ENCODE results near the gene MCIDAS.

The MCIDAS gene

DNA sequence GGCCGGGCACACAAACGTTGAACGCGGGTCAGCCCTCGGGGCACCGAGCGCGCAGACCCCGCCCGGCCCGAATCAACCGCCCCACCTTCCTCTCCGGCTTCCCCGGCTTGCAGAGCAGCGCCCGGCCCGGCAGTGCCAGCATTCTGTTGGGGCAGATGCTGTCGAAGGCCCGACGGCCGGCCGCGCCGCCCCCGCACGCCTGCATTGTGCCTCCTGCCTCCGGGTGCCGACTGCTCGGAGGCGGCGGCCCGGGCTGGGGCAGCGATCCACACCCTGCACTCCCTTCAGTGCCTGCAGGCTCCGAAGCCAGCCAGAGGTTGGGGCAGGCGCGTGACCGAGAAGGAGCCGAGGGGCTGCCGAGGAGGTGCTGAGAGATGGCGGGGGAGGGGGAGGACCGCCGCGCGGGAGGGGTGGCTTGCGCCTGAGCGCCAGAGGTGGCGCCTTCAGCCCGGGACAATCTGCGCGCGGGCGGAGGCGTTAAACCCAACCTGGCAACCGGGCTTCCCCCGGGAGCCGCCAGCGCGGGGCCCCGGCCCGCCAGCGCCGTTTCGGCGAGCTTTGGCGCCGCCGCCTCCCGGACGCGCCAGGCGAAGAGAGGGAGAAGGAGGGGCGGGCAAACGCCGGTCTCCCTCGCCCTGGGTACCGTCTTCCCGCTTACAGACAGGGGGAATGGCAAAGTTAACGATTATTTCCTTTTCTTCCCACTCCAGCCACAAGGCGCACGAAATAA, at the start of gene MCIDAS:
Gene MCIDAS (minus strand): TSS at position 382 of the 730 bp plus-strand sequence. CDS start 177 bp downstream, at position 205.
- DNase-seq (ENCODE audit: low spot score) = peak; percentile 91

DNA sequence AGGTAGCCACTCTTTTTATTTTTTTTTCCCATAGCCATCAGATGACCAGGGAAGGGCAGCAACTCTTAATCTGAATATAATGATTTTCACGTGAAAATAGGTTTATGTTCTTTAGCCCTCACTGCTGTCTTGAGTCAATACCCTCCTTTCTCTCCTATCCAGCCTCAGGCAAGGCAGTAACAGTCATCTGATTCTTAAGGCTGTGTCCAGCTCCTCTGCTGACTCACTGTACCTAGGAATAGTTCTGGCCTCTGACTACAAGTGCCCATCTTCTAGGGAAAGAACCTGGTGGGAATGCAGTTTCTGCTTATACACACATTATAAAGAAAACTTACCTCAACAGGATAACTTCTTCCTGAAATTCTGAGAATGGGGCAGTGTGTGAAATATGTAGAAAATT, 49.7 kb upstream of the MCIDAS start:
- DNase-seq (ENCODE audit: low spot score) = no peak

DNA sequence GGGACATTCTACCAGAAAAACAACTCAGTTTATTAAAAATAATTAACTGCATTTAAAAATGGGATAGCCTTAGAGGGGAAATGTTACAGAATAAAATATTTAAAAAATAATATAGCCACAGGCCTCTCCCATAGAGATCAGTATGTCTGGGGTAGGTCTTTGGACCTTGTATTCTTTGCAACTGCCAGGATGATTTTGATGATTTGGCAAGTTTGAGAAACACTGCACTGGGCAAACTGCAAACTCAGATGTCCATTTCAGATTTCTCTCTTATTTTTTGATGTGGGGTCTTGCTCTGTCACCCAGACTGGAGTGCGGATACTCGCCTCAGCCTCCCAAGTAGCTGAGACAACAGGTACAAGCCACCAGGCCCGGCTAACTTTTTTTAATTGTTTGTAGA, 31.2 kb upstream of the MCIDAS start:
- DNase-seq (ENCODE audit: low spot score) = no peak

DNA sequence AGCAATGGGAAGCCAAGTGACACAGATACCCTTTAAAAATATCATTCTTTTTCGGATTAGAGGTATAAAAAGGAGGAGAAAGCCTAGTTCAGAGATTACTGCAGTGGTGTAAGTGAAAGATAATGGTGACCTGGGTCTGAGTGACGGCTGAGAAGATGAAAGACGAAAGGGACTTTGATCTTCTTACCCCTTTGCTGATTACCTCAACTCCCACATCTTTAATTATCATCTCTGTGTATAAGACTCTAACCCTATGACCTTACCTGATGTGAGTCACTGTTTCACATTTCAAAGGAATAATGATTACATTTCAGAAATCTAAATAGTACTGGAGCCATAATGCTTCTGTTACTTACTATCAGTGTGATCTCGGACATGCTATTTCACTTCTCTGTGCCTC, 27.7 kb upstream of the MCIDAS start:
- DNase-seq (ENCODE audit: low spot score) = no peak

DNA sequence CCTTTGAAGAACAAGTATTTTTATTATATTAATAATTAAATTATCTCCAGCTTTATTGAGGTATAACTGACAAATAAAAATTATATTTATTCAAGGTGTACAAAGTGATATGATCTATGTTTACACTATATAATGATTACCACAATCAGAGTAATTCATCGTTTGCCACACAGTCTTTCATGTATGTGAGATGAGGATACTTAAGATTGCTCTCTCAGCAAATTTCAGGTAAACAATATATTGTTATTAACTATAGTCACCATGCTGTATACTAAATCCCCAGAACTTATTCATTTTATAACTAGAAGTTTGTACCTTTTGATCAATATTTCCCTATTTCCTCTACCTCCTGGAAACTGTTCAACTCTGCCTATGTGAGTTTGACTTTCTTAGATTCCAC, 22.9 kb upstream of the MCIDAS start:
- DNase-seq (ENCODE audit: low spot score) = no peak

DNA sequence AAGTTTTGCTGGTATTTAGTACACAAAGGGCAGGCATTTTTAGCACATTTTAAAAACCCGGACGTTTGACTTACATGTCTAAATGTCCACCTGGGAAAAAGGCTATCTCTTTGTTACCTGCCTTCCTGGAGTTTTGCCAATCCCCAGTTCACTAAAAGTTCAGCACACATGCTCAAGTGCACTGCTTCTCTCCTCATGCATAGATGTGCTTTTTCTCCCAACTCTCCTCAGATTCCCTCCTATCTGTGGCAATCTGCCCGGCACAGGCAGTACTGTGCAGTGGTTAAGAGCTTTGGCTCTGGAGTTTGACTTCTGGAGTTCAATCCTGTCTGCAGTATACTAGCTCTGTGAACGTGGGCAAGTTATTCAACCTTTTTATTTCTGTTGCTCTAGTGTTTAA, 14.6 kb upstream of the MCIDAS start:
- no peak for DNase-seq (ENCODE audit: low spot score)

DNA sequence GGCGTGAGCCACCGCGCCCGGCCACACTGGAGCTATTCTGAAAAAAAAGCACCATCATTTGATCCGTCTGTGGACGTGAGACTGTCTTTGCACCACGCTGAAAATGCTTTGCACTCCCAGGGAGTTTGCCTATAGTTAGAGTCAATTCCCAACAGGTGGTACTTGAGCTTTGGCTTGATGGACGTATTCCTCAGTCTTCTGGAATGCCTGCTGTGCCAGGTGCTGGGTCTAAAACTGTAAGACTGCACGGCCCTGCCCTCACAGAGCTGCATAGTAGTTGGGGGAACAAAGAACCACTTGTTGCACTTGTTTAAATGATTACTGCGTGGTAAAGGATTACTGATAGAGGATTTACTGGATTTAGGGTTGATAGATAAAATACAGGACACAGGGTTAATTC, 9.7 kb upstream of the MCIDAS start:
- DNase-seq (ENCODE audit: low spot score) = no peak

DNA sequence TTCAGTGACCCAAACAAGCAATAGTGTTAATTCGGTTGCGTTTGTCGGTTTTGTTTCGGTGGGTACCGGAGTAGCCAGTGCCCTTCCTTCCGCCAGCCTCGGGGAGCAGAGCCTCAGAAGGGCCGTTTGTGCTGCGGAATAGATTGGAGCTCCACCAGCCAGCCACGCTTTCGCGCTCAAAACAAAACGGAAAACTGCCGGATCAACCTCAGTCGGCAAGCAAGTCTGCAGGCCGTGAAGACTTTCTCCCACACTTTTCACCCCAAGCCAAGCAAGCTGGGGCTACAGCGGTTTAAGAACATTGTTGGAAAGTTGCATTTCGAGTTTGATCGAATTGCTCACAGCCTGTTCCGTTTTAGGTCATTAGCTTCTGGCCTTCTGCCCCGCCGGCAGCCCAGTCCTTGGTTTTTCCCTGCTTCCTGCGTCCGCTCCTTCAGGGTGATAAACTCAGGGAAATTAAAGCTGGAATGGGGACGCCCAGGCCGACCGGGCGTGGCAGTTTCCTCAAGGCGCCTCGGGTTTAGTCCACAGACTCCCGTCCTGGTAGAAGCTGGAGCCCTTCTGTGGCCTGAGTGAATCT, 7.1 kb upstream of the MCIDAS start:
- DNase-seq (ENCODE audit: low spot score) = no peak

DNA sequence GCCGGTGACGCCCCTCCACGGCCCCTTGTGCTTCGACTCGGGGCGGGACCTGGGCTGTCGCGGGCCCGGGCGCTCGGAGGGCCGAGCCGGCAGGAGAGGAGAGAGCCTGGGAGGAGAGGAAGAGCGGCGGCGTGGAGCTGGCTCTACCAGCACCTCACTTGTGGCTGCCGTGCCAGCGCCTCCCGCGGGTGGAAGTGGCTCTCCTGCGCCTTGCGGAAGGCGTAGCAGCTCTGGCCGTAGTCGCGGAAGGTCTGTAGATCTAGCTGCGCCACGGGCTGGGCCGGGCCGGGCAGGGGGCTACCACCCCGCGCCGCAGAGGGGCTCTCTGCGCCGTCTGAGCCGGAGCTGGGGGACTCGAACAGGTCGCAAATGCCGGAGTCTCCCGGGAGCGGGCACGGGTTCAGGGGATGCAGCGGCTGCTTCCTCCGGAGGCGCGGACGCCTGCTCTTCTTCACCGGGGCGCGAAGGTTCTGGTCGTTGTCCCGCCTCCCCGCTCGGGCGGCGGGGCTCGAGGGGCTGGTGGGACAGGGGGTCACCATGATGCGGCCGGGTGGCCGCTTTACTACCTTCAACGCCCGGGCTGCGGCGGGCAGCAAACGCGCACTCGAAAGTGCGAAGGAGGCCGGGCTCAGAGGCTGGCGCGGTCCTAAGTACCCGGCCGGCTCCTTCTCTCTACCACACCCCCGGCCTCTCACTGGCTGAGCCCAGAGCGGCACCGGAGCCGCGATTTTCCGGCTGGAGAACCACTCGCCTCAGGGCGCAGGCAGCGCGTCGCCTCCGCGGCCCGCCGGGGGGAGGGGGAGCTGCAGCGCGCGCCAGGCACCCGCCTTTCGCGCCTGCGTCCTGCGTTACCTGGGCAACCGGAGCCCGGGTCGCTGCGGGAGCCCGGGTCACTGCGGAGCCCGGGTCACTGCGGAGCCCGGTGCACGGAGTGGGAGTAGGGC, 6.1 kb upstream of the MCIDAS start, which contains the start of gene CCNO:
Gene CCNO (minus strand): TSS at position 624 of the 944 bp plus-strand sequence. CDS start 85 bp downstream, at position 539.
- peak; percentile 88 for DNase-seq (ENCODE audit: low spot score)

DNA sequence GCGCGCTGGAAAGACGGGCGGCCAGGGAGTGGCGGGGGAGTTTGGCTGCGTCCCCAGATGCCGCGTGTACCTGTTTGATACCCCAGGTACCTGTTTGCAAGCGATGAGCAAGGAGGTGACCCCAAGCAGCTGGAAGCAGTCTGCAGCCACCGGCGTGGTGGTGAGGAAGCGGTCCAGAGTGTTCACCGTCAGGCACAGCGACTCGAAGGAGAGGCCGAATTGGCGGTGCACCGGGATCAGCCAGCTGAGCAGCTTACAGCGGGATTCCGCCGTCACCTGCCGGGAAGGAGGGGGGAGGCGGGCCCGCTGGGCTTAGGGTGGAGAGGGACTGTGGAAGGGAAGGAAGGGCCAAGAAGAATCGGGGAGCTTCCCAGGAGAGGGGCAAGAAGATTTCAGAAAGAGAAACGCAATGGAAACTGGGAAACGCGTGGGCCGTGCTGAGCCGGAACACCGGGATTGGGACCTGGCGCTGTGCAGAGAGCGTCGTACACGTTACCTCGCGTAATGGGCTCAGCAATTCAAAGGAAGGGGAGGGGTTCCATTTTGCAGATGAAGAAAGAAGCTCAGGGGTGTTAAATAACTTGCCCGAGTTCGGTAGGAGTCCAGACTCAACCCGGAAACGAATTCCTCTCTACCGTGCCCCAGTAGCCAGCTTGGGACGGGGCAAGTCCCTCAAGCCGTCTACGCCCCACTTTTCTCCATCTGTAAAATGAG, 5.3 kb upstream of the MCIDAS start:
- DNase-seq (ENCODE audit: low spot score) = peak; percentile 58

DNA sequence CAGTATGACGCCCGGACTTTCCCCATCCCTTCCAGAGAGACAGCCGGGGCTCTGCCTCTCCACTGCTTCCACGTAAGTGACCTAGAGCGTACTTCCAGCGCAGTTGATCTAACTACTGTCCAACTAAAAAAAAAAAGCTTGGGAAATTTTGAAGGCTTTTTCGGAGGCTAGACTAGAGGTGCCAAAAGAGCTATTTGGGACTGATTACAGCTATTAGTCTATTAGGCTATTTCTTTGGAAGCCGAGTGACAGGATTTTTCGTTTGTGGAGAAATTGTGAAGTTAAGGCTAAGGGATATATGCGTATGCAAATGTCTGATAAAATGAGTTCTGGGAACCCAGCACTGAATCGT, 4.8 kb upstream of the MCIDAS start:
- DNase-seq (ENCODE audit: low spot score) = no peak

DNA sequence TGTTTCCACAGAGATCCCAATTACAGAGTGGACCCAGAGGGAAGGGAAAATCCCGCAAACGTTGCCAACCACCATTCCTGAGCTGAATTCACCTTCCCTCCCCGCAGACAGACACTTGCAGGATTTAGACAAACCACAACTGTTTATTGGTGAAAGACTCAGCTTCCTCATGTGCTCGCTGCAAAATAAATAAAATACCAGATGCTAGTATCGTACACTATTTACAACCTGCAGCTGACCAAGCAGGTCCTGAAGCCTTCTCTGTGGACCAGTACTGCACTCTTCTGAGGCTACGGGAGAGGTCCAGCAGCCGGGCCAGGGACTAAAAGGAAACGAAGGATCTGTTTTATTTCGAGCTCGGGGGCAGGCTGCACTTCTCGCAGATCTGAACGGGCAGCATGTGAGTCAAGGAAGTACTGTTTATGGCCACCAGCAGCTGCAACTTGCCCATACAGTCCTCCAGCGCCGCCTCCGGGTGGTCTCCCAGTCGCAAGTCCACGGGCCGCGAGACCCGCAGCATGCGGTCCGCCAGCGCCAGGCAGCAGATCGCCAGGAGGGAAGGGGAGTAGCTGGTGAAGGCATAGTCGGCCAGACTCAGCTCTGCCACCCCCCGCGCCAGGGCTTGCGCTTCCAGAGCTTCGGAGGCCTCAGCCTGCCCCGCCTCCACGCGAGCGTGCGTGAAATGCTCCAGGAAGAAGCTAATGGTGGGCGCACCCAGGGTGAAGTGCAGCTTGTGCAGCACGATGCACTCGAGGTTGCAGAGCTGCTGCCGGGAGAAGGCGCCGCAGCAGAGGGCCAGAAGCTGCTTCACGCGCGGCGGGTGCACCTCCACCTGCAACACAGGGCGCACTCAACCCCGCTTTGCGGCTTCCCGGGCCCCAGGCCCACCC, 4.2 kb upstream of the MCIDAS start:
- DNase-seq (ENCODE audit: low spot score) = no peak

DNA sequence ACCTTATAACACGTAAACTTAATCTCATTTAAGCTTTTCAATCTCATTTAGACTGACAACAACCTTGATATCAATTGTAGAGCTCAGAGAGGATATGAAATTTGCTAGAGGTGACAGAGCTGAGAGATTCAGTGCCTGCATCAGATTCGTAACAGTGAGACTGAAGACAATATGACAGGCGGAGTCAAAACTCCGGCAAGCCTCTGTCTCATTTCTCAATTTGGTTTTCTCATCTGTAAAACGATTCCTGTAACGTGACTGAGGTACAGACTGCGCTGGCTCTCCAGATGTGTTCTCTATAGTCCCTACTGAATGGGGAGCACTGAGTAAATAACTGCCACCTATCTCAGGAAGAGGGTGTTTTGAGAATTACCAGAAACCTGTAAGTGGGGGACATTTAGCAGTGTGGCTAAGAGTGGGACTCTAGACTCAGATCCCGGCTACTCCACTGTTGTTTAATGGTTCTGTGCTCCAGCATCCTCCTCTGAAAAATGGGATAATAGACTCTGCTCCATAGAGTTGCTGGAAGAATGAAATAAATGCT, 3.0 kb upstream of the MCIDAS start:
- DNase-seq (ENCODE audit: low spot score) = no peak

DNA sequence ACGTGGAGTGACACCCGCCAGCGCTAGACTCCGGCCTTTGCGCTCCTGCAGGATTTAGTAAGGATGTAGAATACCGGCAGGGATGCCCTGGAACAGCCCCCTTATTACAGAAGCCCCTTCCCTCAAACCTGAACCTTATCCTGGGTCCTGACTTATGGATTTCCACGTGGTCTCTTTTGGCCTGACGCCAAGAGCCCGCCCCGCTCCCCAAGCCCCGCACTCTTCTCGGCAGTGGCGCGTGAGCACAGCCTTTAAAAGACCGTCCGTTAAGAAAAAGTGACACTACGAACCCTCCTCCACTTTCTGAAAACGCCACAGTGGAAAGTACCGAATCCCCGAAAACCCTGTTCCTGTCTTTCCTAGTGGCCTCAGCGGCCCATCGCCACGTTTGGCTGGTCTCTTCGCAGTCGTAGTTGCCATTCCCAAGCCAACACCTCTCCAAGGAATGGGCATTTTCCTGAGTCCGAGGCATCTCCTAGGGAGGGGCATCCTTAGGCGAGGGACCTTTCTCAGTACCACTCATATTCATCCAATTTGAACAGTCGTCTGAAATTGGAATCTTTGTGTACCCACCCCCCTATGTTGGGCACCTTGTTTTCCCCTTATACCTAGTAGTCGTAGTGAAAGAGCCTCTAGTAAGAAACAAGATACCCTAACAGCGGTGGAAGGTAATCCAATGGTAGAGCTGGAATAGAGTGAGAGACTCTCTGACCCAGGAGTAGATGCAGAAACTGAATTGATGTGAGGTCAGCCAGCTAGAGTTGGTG, 732 bp upstream of the MCIDAS start:
- DNase-seq (ENCODE audit: low spot score) = no peak

DNA sequence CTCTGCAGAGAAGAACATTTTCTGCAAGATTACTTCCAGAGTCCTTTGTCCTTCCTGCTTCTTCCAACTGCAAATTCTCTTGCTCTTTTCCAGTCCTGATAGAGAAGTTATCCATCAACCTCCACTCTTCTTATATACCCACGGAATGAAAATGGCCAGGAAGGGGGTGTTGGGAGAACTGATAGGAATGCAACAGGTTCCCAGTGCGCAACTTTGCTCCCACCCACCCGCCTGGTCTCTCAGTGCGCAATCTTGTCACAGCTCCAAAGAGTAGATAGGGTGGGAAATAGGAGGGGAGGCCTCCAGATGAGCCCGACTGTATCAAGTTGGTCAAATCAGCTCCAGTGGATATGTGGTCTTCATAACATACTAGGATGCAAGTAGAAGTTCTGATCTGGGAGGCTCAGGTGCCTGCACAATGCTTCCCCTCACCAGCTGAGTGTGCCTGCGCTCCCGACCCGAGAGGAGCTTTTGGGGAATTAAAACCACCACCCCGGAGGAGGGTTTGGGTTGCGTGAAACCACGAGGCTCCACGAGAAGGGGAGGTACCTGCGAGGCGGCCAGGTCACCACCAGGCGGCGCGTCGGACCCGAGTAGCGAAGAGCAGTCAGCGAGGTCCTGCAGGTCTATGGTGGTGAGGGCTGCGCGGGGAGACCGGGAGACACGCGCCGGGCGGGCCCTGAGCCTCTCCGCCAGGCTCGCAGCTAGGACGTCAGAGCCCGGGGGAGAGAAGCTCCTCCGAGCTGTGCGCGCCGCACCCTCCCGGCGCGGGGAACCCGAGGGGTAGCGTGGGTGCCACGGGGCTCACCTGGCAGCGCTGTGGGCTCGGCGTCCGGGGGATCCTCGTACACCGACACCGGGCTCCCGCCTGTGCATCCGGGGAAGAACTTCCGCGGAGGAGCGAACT, 835 bp downstream of the MCIDAS start:
- peak; percentile 92 for DNase-seq (ENCODE audit: low spot score)

DNA sequence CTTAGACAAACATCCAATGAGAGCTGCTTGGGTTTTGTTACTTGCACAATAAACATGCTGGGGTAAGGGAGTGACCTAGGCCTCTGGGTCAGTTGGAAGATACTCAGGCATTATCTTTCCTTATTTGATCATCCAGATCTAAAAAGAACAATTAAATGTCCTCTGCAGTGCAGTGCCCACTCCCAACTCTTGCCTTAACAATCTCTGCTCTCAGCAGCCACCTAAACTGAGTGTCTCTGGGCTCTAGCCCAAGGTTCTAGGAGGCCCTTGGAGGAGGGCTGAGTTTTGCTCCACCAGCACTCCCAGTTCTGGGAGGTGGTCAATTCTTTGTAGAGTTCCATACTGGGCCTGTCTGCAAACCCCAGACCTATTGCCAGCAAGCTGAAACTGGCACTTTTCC, 1.8 kb downstream of the MCIDAS start:
- DNase-seq (ENCODE audit: low spot score) = no peak

DNA sequence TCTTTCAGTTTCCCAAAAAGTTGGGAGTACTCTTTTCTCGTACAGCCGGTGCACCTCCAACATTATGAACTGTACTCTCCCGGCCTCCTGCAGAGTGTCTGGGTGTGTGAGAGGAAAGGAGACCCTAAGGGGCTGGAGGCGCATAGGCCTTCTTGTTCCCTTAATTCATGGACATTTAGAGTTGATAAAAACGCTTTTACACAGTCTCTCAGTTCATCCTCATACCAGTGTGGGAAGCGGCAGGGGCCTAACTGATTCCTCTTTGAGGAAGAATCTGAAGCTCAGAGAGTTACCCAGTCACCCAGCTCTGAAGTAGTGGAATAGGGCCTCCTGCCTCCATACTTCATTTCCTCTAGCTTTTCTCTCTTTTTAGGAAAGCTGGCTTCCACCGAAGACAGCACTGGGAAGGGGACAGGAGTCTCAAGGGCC, 3.3 kb downstream of the MCIDAS start:
- no peak for DNase-seq (ENCODE audit: low spot score)

DNA sequence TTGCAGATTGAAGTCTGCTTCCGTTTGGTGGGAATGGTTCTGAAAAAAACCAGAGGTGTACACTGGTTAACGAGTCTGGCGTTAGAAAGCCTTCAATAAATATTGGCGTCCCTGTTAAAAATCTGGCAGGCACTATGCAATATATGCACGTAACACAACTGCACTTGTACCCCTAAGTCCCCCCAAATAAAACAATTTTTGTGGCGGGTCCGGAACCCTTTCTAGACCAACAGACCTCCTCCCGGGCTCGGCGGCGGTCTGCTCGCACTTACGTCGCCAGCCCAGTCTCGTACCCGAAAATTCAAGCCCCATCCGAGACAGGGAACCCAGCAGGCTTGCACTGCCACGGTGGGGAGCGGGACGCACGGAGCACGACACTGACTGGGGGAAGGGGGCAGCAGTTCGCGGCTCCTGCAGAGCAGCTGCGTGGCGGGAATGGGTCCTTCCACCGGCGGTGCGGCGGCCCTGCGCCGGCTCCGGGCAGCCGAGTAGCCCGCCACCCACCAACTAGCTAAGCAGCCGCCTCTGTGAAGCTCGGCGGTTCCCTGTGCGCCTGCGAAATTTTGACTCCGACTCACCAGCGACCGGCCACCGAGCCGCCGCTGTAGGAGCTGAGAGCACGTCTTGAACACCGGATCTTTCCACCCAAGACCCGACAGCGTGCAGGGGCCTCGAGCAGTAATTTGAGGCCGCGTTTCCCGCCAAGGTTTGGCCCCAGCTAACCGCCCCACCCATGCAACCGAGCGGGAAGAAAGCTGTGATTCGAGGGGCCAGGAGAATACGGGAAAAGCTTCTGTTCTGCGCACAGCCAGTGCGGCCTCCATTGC, 3.9 kb downstream of the MCIDAS start:
- DNase-seq (ENCODE audit: low spot score) = no peak

Measured in D341Med (cell line).